ENCODE measurements around the gene C1QA.

Gene C1QA

GRCh38 chr1:22676916-22677583 is 40.6 kb downstream of the C1QA start:
- Histone ChIP-seq H3K27ac (no peak overlapping the region), H3K4me2 (ENCODE audit: low read length) (no peak overlapping the region), H3K9me3 (ENCODE audit: control insufficient read depth, low read length) (no peaks in the 10 kb centered on the region), H3K4me3 (ENCODE audit: low read depth, low read length) (no peak overlapping the region), H3K9ac (no peak overlapping the region), H3K27me3 (ENCODE audit: control insufficient read depth, insufficient read depth, low read length) (peaks cover 2% of the 10 kb centered on the region), H3K4me1 (no peaks in the 10 kb centered on the region), H2AFZ (no peak overlapping the region), H3K79me2 (no peaks in the 10 kb centered on the region), H3K36me3 (ENCODE audit: control insufficient read depth, insufficient read depth, low read length) (no peaks in the 10 kb centered on the region)
- no peak for TF ChIP-seq CTCF (IDR thresholded peaks at IDR 0.05)

- no peak overlapping the region for H3K9ac ChIP-seq
- no peak overlapping the region for H3K4me3 ChIP-seq (ENCODE audit: low read depth, low read length)
- no peaks in the 10 kb centered on the region for H3K79me2 ChIP-seq
- no peak overlapping the region for H2AFZ ChIP-seq
- no peaks in the 10 kb centered on the region for H3K4me1 ChIP-seq
- no peak overlapping the region for H3K27ac ChIP-seq
- H3K27me3 ChIP-seq (ENCODE audit: control insufficient read depth, insufficient read depth, low read length), result peaks cover 2% of the 10 kb centered on the region
- H3K36me3 ChIP-seq (ENCODE audit: control insufficient read depth, insufficient read depth, low read length), result no peaks in the 10 kb centered on the region
- TF ChIP-seq CTCF (IDR thresholded peaks at IDR 0.05), result no peak
- no peaks in the 10 kb centered on the region for H3K9me3 ChIP-seq (ENCODE audit: control insufficient read depth, low read length)
- no peak overlapping the region for H3K4me2 ChIP-seq (ENCODE audit: low read length)
Measured at GRCh38 chr1:22677931-22678896, 41.8 kb downstream of the C1QA start.

- H3K4me2 ChIP-seq (ENCODE audit: low read length), result no peak overlapping the region
- H3K4me1 ChIP-seq, result no peaks in the 10 kb centered on the region
- H2AFZ ChIP-seq, result no peak overlapping the region
- no peaks in the 10 kb centered on the region for H3K9me3 ChIP-seq (ENCODE audit: control insufficient read depth, low read length)
- no peak overlapping the region for H3K4me3 ChIP-seq (ENCODE audit: low read depth, low read length)
- H3K79me2 ChIP-seq, result no peaks in the 10 kb centered on the region
- H3K27ac ChIP-seq, result no peak overlapping the region
- H3K9ac ChIP-seq, result no peak overlapping the region
- no peak for TF ChIP-seq CTCF (IDR thresholded peaks at IDR 0.05)
- no peaks in the 10 kb centered on the region for H3K36me3 ChIP-seq (ENCODE audit: control insufficient read depth, insufficient read depth, low read length)
- no peaks in the 10 kb centered on the region for H3K27me3 ChIP-seq (ENCODE audit: control insufficient read depth, insufficient read depth, low read length)
Measured at GRCh38 chr1:22680726-22681125, 44.3 kb downstream of the C1QA start.

- Histone ChIP-seq H3K9ac (no peak overlapping the region), H2AFZ (no peak overlapping the region), H3K4me1 (no peaks in the 10 kb centered on the region), H3K27me3 (ENCODE audit: control insufficient read depth, insufficient read depth, low read length) (no peaks in the 10 kb centered on the region), H3K27ac (no peak overlapping the region), H3K4me2 (ENCODE audit: low read length) (no peak overlapping the region), H3K4me3 (ENCODE audit: low read depth, low read length) (no peak overlapping the region), H3K79me2 (no peaks in the 10 kb centered on the region), H3K9me3 (ENCODE audit: control insufficient read depth, low read length) (no peaks in the 10 kb centered on the region), H3K36me3 (ENCODE audit: control insufficient read depth, insufficient read depth, low read length) (no peaks in the 10 kb centered on the region)
- no peak for TF ChIP-seq CTCF (IDR thresholded peaks at IDR 0.05)
Measured at GRCh38 chr1:22681556-22682276, 45.3 kb downstream of the C1QA start.
